OCI-LY1 (cell line): ENCODE measurements around the gene HRAS.

ENCODE experiments used
- EZH2 ChIP-seq: fragments of 200-600 bp; sonication (generic), shearing (Covaris generic); IDR thresholded peaks from 2 replicates; pipeline ENCODE4 v1.8.0; 2017; ENCODE audit warnings: borderline replicate concordance, mixed run types, mild to moderate bottlenecking, antibody characterized with exemption, low read length, moderate library complexity, mixed read lengths
- TF ChIP-seq, protein P1 (sequence below): fragments of 200-600 bp; sonication (generic), shearing (Covaris generic); IDR thresholded peaks from 2 replicates; pipeline ENCODE4 v1.5.1; 2017; ENCODE audit warnings: mild to moderate bottlenecking, antibody characterized with exemption, low read length, moderate library complexity, mixed read lengths

DNA sequence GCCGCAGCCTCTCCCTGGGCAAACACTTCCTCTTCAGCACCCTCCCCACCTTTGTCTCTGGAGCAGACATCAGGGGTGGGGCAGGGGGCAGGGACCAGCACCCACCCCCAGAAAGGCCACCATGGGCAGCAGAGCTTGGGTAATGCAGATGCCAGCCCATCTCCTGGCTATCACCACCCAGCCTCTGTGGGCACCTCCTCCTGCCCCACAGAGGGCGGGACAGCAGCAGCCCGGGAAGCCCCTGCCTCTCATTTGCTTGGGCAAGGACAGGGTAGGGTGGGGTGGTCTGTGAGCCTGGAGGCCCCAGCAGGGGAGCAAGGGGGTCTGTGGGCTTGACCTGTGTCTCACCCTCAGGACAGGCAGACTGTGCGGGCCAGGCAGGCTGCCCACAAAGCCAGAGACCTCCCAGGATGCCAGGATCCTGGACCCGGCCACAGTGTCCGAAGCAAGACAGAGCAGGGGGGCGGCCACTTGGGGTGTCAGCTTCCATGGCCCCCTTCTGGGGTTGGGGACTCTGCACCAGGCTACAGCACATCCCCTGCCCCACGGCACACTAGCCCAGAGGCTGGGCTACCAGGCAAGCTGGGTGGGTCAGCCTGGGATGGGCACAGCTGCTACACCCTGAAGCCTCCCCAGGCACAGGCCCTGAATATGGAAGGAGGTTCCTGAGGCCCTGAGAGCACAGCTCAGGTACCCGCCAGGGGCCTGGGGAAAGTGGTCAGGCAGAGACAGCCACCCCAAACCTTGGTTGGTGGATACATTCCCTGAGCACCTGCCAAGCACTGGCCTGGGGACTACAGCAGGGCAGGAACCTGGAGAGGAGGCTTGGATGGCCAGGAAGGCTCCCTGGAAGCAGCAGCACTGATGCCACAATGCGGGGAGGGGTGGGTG, 32.8 kb downstream of the HRAS start:
- TF ChIP-seq, protein P1, sequence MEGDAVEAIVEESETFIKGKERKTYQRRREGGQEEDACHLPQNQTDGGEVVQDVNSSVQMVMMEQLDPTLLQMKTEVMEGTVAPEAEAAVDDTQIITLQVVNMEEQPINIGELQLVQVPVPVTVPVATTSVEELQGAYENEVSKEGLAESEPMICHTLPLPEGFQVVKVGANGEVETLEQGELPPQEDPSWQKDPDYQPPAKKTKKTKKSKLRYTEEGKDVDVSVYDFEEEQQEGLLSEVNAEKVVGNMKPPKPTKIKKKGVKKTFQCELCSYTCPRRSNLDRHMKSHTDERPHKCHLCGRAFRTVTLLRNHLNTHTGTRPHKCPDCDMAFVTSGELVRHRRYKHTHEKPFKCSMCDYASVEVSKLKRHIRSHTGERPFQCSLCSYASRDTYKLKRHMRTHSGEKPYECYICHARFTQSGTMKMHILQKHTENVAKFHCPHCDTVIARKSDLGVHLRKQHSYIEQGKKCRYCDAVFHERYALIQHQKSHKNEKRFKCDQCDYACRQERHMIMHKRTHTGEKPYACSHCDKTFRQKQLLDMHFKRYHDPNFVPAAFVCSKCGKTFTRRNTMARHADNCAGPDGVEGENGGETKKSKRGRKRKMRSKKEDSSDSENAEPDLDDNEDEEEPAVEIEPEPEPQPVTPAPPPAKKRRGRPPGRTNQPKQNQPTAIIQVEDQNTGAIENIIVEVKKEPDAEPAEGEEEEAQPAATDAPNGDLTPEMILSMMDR: no peak
- no peak for TF ChIP-seq EZH2
